HepG2 (cell line): ENCODE measurements around the gene CATSPERE.
"Not testable (repeated sequence)": the region's sequence is repeated elsewhere in the genome, so short reads cannot be mapped to it uniquely, and the experiment has no call there.

Source experiments
- DPF2 ChIP-seq: sonication (generic); formaldehyde crosslinking; IDR thresholded peaks from 2 replicates; pipeline ENCODE4 v1.4.0; 2020; ENCODE audit warnings: mild to moderate bottlenecking, low read depth, missing genetic modification reagents, borderline replicate concordance
- HMG20B ChIP-seq: conservative IDR thresholded peaks from 2 replicates; pipeline ENCODE4 v1.6.1; 2016; ENCODE audit warnings: missing genetic modification reagents, missing compliant biosample characterization
- RFX5 ChIP-seq: IDR thresholded peaks from 2 replicates; pipeline ENCODE4 v1.6.1; 2011; ENCODE audit warnings: low read depth, low read length, improper control_type of control experiment
- ZFP91 ChIP-seq: sonication (generic); formaldehyde crosslinking; IDR thresholded peaks from 2 replicates; pipeline ENCODE4 v1.9.0; 2022; ENCODE audit warnings: missing genetic modification reagents, mild to moderate bottlenecking, borderline replicate concordance
- TF ChIP-seq, protein P1 (sequence below): sonication (generic); formaldehyde crosslinking; IDR thresholded peaks from 2 replicates; pipeline ENCODE4 v1.4.0; 2020; ENCODE audit warnings: missing genetic modification reagents
- TF ChIP-seq, protein P2 (sequence below): IDR thresholded peaks from 2 replicates; pipeline ENCODE4 v1.6.1; 2012; ENCODE audit warnings: inconsistent platforms

DNA sequence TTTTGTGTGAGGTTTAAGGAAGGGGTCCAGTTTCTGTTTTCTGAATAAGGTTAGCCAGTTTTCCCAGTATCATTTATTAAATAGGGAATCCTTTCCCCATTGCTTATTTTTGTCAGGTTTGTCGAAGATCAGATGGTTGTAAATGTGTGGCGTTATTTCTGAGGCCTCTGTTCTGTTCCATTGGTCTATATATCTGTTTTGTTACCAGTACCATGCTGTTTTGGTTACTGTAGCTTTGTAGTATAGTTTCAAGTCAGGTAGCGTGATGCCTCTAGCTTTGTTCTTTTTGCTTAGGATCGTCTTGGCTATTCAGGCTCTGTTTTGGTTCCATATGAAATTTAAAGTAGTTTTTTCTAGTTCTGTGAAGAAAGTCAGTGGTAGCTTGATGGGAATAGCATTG lies 39.4 kb downstream of the CATSPERE start:
- TF ChIP-seq HMG20B (CRISPR knock-in tag); RFX5; DPF2 (CRISPR knock-in tag); ZFP91 (CRISPR knock-in tag): not testable (repeated sequence)
- TF ChIP-seq, protein P1, sequence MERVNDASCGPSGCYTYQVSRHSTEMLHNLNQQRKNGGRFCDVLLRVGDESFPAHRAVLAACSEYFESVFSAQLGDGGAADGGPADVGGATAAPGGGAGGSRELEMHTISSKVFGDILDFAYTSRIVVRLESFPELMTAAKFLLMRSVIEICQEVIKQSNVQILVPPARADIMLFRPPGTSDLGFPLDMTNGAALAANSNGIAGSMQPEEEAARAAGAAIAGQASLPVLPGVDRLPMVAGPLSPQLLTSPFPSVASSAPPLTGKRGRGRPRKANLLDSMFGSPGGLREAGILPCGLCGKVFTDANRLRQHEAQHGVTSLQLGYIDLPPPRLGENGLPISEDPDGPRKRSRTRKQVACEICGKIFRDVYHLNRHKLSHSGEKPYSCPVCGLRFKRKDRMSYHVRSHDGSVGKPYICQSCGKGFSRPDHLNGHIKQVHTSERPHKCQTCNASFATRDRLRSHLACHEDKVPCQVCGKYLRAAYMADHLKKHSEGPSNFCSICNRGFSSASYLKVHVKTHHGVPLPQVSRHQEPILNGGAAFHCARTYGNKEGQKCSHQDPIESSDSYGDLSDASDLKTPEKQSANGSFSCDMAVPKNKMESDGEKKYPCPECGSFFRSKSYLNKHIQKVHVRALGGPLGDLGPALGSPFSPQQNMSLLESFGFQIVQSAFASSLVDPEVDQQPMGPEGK (CRISPR knock-in tag), result not testable (repeated sequence)
- TF ChIP-seq, protein P2, sequence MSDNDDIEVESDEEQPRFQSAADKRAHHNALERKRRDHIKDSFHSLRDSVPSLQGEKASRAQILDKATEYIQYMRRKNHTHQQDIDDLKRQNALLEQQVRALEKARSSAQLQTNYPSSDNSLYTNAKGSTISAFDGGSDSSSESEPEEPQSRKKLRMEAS, result not testable (repeated sequence)
